HG03060 (cell line): ENCODE measurements around the gene TSC22D1.
"Not testable (repeated sequence)": the region's sequence is repeated elsewhere in the genome, so short reads cannot be mapped to it uniquely, and the experiment has no call there.

ENCODE experiments used
- ATAC-seq: cut with Tn5 transposase; IDR thresholded peaks from one replicate; pipeline ENCODE4 v1.9.1; 2021; ENCODE audit warnings: low read depth, moderate number of reproducible peaks; ENCODE audit not compliant: unreplicated experiment

The TSC22D1 gene

DNA sequence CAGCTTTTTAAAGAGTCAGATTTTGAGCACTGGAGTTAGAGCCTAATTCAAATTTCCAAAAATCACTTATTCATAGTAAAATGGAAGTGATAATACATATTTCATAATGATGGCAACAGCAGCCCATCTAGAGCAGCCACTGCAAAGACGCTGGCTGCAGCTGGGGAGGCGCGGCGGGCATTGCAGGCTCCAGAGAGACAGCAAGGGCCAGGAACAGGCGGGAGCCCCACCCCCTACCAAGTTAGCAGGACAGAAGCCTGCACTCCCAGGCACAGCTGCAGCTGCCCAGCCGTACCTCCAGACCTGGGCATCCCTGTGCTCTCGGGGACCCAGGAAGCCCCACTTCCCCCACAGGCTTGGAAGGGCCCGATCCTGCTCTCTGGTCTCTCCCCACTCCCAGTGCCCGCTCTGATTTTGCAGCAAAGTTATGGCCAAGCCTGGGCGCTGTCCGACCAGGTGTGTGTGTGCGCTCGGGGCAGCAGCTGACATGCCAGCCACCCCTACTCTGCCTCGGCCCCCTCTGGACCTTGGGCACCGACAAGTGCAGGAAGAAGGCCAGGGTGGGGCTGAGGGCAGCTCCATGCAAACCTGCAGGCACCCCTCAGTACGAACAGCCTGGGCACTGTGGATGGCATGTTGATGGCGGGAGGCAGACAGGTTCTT, 117.7 kb downstream of the TSC22D1 start:
- ATAC-seq: no peak

DNA sequence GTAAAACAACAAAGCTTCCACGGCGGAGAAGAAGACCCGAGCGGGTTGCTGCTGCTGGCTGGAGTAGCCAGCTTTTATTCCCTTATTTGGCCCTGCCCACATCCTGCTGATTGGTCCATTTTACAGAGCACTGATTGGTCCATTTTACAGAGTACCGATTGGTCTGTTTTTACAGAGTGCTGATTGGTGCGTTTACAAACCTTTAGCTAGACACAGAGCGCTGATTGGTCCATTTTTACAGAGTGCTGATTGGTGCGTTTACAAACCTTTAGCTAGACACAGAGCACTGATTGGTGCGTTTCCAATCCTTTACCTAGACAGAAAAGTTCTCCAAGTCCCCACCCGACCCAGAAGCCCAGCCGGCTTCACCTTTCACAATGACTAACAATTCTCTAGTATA, 119.9 kb downstream of the TSC22D1 start:
- not testable (repeated sequence) for ATAC-seq

- ATAC-seq: no peak
These were observed 120.4 kb downstream of the TSC22D1 start for GRCh38 chr13:44455769-44456168.

DNA sequence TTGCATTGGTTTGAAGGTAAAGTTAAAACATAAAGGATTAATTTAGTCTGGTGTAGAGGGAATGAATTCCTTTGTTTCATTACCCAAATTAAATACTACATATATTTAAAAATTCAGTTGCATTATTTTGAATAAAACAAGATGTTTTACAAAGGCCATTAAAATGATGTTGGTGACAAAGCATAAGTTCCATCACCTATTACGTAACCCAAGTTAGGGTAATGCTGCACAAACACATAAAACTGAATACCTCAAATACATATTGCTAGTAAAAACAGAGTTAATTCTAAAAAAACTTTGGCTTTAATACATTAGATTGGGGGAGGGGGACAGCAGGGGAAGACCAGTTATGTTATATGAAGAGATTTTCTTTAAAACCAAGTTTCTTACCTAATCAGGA, 122.2 kb downstream of the TSC22D1 start:
- no peak for ATAC-seq

- no peak for ATAC-seq
These were observed 123.1 kb downstream of the TSC22D1 start for GRCh38 chr13:44453069-44453468.

GRCh38 chr13:44452418-44452817, 123.7 kb downstream of the TSC22D1 start:
- no peak for ATAC-seq

DNA sequence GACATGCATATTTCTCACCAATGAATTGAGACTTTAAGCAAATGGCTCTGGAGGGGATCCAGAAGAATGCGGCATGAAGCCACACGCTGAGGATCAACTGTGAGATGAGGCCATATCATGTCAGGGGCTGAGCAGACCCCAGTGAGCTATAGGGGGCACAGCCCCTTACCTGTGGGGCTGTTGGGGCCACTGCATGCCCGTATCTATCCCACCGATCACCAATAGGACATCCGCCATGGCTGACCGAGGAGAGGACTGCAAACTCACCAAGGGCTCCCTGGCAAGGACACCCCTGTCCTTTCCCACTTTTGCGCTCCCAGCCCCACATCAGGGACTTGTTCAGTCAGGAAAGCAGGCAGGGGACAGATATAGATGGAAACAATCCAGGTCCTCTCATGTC, 124.5 kb downstream of the TSC22D1 start:
- no peak for ATAC-seq

DNA sequence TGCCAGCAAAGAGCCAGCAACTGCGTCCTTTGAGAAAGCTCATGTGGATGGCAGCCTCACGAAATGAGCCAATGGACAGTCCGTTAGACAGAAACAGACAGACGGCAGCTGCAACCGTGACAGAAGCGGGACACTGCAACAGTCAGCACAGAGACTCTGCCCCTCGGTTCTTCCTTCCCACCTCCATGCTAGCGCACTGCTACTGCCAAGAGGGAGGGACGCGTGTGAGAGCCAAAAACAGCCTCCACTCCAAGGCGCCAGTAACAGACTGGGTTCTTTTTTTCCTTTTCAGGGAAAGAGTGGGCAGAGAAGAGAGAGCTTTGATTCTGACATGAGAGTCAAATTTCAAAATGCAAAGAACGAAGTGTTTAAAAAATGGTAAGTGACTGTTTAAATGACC, 125.0 kb downstream of the TSC22D1 start:
- no peak for ATAC-seq

GRCh38 chr13:44449999-44450821, 125.9 kb downstream of the TSC22D1 start:
- no peak for ATAC-seq

- no peak for ATAC-seq
These were observed 127.3 kb downstream of the TSC22D1 start for GRCh38 chr13:44448875-44449274.

- ATAC-seq: no peak
These were observed 127.8 kb downstream of the TSC22D1 start for GRCh38 chr13:44448373-44448772.

DNA sequence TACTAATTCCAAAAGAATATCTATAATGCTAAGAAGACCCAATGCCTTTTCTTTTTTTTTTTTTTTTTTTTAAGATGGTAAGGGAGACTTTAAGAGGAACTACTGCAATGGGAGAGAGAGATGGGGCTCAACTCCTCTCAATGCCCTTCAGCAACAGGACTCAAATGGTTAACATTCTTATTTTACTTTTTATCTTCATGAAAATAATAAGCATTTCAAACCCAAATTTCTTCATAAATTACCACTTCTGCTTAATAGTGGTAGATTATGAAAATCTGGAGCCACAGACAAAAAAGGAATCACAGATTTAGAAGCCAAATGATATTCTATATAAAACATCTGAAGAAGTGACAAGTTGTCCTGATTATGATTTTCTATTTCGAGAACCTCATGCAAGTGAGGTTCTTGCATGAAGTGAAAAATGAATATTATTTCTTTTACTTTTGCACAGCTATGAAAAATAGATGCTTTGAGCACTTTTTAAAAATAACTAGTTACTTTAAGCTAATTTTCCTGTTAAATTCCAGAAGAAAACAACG, 128.3 kb downstream of the TSC22D1 start:
- ATAC-seq: no peak

- no peak for ATAC-seq
These were observed 136.0 kb downstream of the TSC22D1 start for GRCh38 chr13:44440046-44440608.

DNA sequence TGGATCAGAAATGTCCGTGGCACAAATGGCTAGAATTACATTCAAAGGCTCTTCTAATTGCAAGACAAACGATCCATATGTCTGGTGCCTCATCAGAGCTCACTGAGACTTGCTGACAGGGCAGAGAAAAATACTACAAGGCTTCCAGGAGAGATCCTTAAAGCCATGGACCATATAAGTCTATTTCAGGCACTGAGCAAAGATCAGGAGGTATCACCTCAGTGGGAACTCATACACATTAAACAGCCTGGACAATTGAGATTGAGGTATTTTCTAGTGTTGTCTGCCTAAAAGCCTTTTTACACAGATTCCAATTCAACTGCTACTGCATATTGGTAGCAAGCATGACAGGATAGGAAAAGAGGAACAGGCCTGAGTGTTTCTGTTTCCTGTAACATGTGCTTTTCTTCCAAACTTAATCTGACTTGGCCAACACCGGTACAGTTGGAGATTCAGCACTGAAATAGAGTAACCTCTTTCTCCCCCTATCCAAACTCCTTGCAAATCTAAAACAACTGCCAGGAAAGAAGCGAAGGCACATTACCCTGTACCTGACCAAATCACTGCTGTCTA, 136.6 kb downstream of the TSC22D1 start:
- ATAC-seq: no peak

DNA sequence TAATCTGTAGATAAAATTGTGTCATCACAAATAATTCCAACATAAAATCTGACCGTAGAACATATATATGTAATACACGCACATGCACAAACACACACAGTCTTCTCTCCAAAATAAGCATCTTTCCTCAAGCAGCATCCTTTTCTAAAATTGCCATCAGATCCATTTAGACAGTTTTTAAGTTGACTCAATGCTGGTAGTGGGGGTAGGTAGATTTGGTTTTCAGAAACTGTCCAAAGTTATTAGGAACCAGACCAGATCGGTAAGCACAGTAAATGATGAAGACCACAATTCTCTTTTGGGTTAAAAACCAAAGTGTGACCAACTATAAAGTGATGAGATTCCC, 137.9 kb downstream of the TSC22D1 start:
- ATAC-seq: no peak

- ATAC-seq: no peak
These were observed 138.5 kb downstream of the TSC22D1 start for GRCh38 chr13:44437356-44438233.

GRCh38 chr13:44436589-44437337, 139.4 kb downstream of the TSC22D1 start:
- no peak for ATAC-seq

DNA sequence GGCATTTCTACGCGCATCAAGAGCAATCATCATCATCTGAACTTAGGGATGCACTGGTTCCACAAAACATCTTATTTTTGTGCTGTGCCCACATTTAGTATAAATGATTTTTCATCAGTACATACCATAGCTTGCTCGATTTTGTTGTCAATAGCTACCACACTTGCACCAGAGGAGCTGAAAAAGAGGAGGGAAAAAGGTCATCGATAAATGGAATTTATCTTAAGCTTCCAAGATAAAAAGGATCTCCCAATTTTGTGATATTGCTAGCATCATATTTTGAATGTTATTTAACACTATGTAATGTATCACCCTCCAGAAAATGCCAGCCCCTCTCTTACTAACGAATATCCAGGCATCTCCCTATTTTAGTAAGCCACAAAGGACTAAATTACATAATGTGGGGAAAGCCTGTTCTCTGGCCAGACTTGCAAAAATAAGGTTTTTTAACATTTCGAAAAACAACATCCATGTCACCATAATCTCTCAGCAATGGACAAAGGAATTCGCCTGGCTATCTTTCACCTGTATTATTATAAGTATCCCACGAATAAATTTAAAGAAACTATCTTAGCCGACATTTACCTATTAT, 140.1 kb downstream of the TSC22D1 start:
- no peak for ATAC-seq
